ENCODE data around the gene LUZP2.

Gene LUZP2

GRCh38 chr11:25039165-25039564 is 542.3 kb downstream of the LUZP2 start:
- Histone ChIP-seq H3K9me3 (ENCODE audit: low read length) (no peaks in the 10 kb centered on the region), H3K9ac (ENCODE audit: low read length) (no peak overlapping the region), H3K4me3 (ENCODE audit: low read depth in 1 of 2, low read length in 2 of 2) (no peak overlapping the region), H3K36me3 (ENCODE audit: insufficient read depth, low read length) (no peaks in the 10 kb centered on the region), H3K27me3 (ENCODE audit: control insufficient read depth in 1 of 2, insufficient read depth in 2 of 2, low read length in 2 of 2) (no peaks in the 10 kb centered on the region), H3K4me1 (ENCODE audit: insufficient read depth, low read length) (no peaks in the 10 kb centered on the region), H3K27ac (ENCODE audit: low read depth, low read length) (no peak overlapping the region)

GRCh38 chr11:25048632-25049031 is 551.8 kb downstream of the LUZP2 start:
- Histone ChIP-seq H3K36me3 (ENCODE audit: insufficient read depth, low read length) (no peaks in the 10 kb centered on the region), H3K4me3 (ENCODE audit: low read depth in 1 of 2, low read length in 2 of 2) (no peak overlapping the region), H3K27me3 (ENCODE audit: control insufficient read depth in 1 of 2, insufficient read depth in 2 of 2, low read length in 2 of 2) (no peaks in the 10 kb centered on the region), H3K27ac (ENCODE audit: low read depth, low read length) (no peak overlapping the region), H3K4me1 (ENCODE audit: insufficient read depth, low read length) (no peaks in the 10 kb centered on the region), H3K9ac (ENCODE audit: low read length) (no peak overlapping the region), H3K9me3 (ENCODE audit: low read length) (no peaks in the 10 kb centered on the region)

GRCh38 chr11:25052844-25053243 is 556.0 kb downstream of the LUZP2 start:
- H3K27me3 ChIP-seq (ENCODE audit: control insufficient read depth in 1 of 2, insufficient read depth in 2 of 2, low read length in 2 of 2), result no peaks in the 10 kb centered on the region
- no peak overlapping the region for H3K9ac ChIP-seq (ENCODE audit: low read length)

GRCh38 chr11:25057861-25058260 is 561.0 kb downstream of the LUZP2 start:
- Histone ChIP-seq H3K27ac (ENCODE audit: low read depth, low read length) (no peak overlapping the region), H3K4me1 (ENCODE audit: insufficient read depth, low read length) (no peaks in the 10 kb centered on the region), H3K9me3 (ENCODE audit: low read length) (no peaks in the 10 kb centered on the region), H3K4me3 (ENCODE audit: low read depth in 1 of 2, low read length in 2 of 2) (no peak overlapping the region), H3K36me3 (ENCODE audit: insufficient read depth, low read length) (no peaks in the 10 kb centered on the region), H3K27me3 (ENCODE audit: control insufficient read depth in 1 of 2, insufficient read depth in 2 of 2, low read length in 2 of 2) (no peaks in the 10 kb centered on the region), H3K9ac (ENCODE audit: low read length) (no peak overlapping the region)

More at GRCh38 chr11:25052844-25053243, 556.0 kb downstream of the LUZP2 start:
- no peak overlapping the region for H3K4me3 ChIP-seq (ENCODE audit: low read depth in 1 of 2, low read length in 2 of 2)
- no peak overlapping the region for H3K27ac ChIP-seq (ENCODE audit: low read depth, low read length)
- no peaks in the 10 kb centered on the region for H3K9me3 ChIP-seq (ENCODE audit: low read length)
- no peaks in the 10 kb centered on the region for H3K36me3 ChIP-seq (ENCODE audit: insufficient read depth, low read length)
- H3K4me1 ChIP-seq (ENCODE audit: insufficient read depth, low read length), result no peaks in the 10 kb centered on the region

- Histone ChIP-seq H3K27me3 (ENCODE audit: control insufficient read depth in 1 of 2, insufficient read depth in 2 of 2, low read length in 2 of 2) (no peaks in the 10 kb centered on the region), H3K36me3 (ENCODE audit: insufficient read depth, low read length) (no peaks in the 10 kb centered on the region), H3K9ac (ENCODE audit: low read length) (no peak overlapping the region), H3K9me3 (ENCODE audit: low read length) (no peaks in the 10 kb centered on the region), H3K4me1 (ENCODE audit: insufficient read depth, low read length) (no peaks in the 10 kb centered on the region), H3K27ac (ENCODE audit: low read depth, low read length) (no peak overlapping the region), H3K4me3 (ENCODE audit: low read depth in 1 of 2, low read length in 2 of 2) (no peak overlapping the region)
Measured at GRCh38 chr11:25065746-25066145, 568.9 kb downstream of the LUZP2 start.

GRCh38 chr11:25066706-25067105 is 569.9 kb downstream of the LUZP2 start:
- Histone ChIP-seq H3K4me1 (ENCODE audit: insufficient read depth, low read length) (no peaks in the 10 kb centered on the region), H3K4me3 (ENCODE audit: low read depth in 1 of 2, low read length in 2 of 2) (no peak overlapping the region), H3K9me3 (ENCODE audit: low read length) (no peaks in the 10 kb centered on the region), H3K27ac (ENCODE audit: low read depth, low read length) (no peak overlapping the region), H3K36me3 (ENCODE audit: insufficient read depth, low read length) (no peaks in the 10 kb centered on the region), H3K27me3 (ENCODE audit: control insufficient read depth in 1 of 2, insufficient read depth in 2 of 2, low read length in 2 of 2) (no peaks in the 10 kb centered on the region), H3K9ac (ENCODE audit: low read length) (no peak overlapping the region)

- Histone ChIP-seq H3K36me3 (ENCODE audit: insufficient read depth, low read length) (no peaks in the 10 kb centered on the region), H3K9ac (ENCODE audit: low read length) (no peak overlapping the region), H3K4me1 (ENCODE audit: insufficient read depth, low read length) (no peaks in the 10 kb centered on the region), H3K9me3 (ENCODE audit: low read length) (no peaks in the 10 kb centered on the region), H3K27me3 (ENCODE audit: control insufficient read depth in 1 of 2, insufficient read depth in 2 of 2, low read length in 2 of 2) (no peaks in the 10 kb centered on the region), H3K4me3 (ENCODE audit: low read depth in 1 of 2, low read length in 2 of 2) (no peak overlapping the region), H3K27ac (ENCODE audit: low read depth, low read length) (no peak overlapping the region)
Measured at GRCh38 chr11:25068451-25068850, 571.6 kb downstream of the LUZP2 start.

- H3K9me3 ChIP-seq (ENCODE audit: low read length), result no peaks in the 10 kb centered on the region
- no peaks in the 10 kb centered on the region for H3K4me1 ChIP-seq (ENCODE audit: insufficient read depth, low read length)
- no peak overlapping the region for H3K9ac ChIP-seq (ENCODE audit: low read length)
- no peaks in the 10 kb centered on the region for H3K36me3 ChIP-seq (ENCODE audit: insufficient read depth, low read length)
- H3K27me3 ChIP-seq (ENCODE audit: control insufficient read depth in 1 of 2, insufficient read depth in 2 of 2, low read length in 2 of 2), result no peaks in the 10 kb centered on the region
- no peak overlapping the region for H3K4me3 ChIP-seq (ENCODE audit: low read depth in 1 of 2, low read length in 2 of 2)
- H3K27ac ChIP-seq (ENCODE audit: low read depth, low read length), result no peak overlapping the region
Measured at GRCh38 chr11:25094085-25094802, 597.4 kb downstream of the LUZP2 start.

GRCh38 chr11:25119416-25119815 is 622.6 kb downstream of the LUZP2 start:
- no peaks in the 10 kb centered on the region for H3K27me3 ChIP-seq (ENCODE audit: control insufficient read depth in 1 of 2, insufficient read depth in 2 of 2, low read length in 2 of 2)
- H3K27ac ChIP-seq (ENCODE audit: low read depth, low read length), result no peak overlapping the region
- H3K36me3 ChIP-seq (ENCODE audit: insufficient read depth, low read length), result no peaks in the 10 kb centered on the region
- H3K4me3 ChIP-seq (ENCODE audit: low read depth in 1 of 2, low read length in 2 of 2), result no peak overlapping the region
- no peaks in the 10 kb centered on the region for H3K9me3 ChIP-seq (ENCODE audit: low read length)
- H3K4me1 ChIP-seq (ENCODE audit: insufficient read depth, low read length), result no peaks in the 10 kb centered on the region
- H3K9ac ChIP-seq (ENCODE audit: low read length), result no peak overlapping the region

All from muscle layer of colon (tissue), 2 donors.